NCI-H526 treated with DMSO at 0.1 percent for 48 hours (cell line): ENCODE data around the gene CUZD1.

Experiments used
- DNase-seq: peaks from one replicate; lab custom pipeline; 2025; lab: John Stamatoyannopoulos, UW

CUZD1 gene

DNA sequence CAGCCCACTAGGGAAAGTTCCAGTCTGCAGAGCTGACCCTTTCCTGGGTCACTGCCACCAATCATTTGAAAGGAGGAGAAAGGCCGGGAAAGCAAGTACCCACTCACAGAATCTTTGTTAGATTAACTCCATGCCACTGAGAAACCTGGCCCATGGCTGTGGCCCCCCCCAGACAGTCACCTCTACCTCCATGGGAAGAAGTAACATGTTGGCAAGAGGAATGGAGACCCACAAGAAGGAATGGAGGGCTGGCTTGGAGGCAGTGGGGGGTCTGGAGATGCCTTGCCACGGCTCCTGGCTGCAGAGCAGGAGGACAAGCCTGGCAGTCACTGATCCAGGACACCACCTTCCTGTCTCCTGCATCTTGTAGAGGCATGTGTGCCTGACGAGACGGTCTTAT is 32.9 kb downstream of the CUZD1 start:
- no peak for DNase-seq

DNA sequence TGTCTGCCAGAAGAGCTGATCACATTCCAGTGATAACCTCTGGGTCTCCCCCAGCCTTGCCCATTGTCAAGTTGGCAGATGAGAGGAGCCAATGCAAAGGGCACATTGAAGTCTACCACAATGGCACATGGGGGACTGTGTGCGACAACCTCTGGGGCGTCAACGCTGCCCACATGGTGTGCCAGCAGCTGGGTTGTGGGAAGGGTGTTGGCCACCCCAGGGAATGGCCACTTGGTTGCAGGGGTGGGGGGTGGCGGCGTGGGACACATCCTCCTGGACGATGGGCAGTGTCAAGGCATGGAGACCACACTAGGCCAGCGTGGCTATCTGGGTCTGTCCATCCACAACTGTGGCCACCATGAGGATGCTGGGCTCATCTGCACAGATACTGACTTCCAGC is 43.4 kb downstream of the CUZD1 start:
- no peak for DNase-seq

DNA sequence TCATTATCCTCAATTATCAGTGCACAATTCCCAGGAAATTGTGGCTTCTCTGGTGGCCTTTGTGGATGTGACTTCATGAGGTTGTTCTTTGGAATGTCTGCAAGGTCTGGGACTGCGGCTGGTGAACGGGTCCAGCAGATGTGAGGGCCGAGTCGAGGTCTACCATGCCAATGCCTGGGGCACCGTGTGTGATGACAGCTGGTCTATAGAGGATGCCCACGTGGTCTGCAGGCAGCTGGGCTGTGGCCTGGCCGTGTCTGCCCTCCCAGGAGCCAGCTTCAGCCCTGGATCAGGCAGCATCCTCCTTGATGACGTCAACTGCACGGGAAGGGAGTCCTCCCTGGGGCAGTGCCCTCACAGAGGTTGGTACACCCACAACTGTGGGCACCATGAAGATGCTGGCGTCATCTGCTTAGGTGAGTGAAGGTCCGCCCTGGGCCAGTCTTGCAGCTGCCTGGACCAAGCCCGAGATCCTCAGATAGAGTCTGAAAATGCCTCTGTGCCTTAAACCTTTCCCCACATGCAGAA is 46.9 kb downstream of the CUZD1 start:
- DNase-seq, result no peak

DNA sequence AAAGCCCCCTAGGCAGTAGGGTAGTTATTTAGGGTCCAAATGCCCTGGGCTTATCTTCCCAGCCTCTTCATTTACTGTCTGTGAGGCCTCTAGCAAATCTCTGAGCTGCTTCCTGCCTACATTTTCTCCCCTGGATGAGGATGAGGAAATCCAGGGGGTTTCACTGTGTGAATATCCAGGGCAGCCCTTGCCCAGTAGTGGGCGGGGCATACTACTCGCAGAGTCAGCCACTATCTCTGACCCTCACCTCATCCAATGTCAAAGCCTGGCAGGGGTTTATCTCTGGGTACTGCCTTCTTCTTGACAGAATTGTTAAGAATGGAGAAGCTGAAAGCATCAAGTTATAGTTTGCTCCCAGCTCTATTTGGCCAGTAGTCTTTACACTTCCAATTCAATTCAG is 48.9 kb downstream of the CUZD1 start:
- no peak for DNase-seq

DNA sequence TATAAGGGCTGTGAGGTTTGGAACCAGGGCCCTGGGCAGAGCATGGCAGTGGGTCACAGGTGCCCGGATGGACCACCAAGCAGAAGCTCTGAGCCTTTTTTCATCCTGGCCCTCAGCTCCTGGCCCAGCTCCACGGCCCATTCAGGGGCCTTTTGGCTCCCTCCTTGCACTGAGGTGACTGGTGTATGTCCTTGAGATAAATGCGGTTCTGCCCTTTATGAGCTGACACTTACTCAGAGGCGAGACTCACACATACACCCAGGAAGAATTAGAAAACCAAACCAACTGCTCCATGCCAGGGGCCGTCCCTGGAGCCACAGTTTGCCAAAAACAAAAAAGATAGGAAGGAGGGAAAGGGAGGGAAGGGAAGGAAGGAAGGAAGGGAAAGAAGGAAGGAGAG is 49.7 kb downstream of the CUZD1 start:
- DNase-seq, result no peak

DNA sequence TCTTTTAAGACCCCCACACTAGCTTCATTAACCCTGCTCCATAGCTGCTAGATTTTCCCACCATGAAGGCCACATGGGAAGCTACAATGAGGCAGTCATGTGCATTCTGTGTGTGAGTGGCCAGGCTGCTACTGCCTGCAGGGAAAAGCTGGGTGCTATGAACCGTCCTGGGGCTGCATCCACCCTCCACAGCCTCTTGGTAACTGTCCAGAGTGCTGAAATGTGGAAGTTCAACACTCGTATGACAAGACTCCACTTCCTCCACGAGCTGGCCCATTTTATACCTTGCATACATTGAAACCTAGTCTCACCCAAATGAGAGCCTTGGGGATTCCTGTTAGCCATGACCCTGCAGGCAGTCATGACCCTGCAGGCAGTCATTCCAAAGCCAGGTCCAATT is 59.4 kb downstream of the CUZD1 start:
- no peak for DNase-seq

DNA sequence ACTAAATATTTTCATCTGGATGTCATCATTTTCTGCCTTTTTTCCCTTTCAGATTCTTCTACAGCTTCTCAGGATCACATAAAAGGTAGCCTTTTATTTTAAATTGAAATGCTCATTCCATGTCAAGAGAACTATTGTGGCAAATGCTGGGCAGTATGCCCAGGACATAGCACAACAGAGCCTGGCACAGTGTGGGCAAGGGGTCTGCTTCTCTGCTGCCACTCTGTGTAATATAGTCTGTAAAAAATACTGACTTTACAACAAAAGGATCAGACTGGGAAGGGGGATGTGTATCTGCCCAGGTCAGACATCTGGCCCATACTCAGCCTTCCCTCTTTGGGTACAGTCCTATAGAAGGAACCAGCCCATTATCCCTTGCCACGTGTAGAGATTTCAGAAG is 62.7 kb downstream of the CUZD1 start:
- no peak for DNase-seq
